ENCODE measurements around the gene LRRC8A. TPM values are rescaled to one million over a fixed set of nuclear protein-coding genes. Genes with fewer than 3 reads are reported as not detected.
"Not testable (repeated sequence)": the region's sequence is repeated elsewhere in the genome, so short reads cannot be mapped to it uniquely, and the experiment has no call there.

The LRRC8A gene
- polyA plus RNA-seq, 1 of the 3 experiments (the other 2 are of a cell fraction) = 30.4 TPM

GRCh38 chr9:128947527-128948301, 65.8 kb downstream of the LRRC8A start, which contains the start of the genes DOLK and NUP188 (continued):
- no peak for TF ChIP-seq PBX3 (IDR thresholded peaks at IDR 0.05)
- TF ChIP-seq ZBTB33 (IDR thresholded peaks at IDR 0.05; ENCODE audit: borderline replicate concordance, low read depth) = no peak
- TF ChIP-seq RFX5 (IDR thresholded peaks at IDR 0.05; ENCODE audit: low read length) = no peak
- TF ChIP-seq MXI1 (IDR thresholded peaks at IDR 0.05; ENCODE audit: low read depth, low read length) = peak; percentile 71
- no peak for TF ChIP-seq FOXJ3 (CRISPR knock-in tag; IDR thresholded peaks at IDR 0.05)
- peak; percentile 38; the same call in 1 of the 2 replicates for TF ChIP-seq REST (IDR thresholded peaks at IDR 0.05; ENCODE audit: low read depth, low read length)
- TF ChIP-seq GATA2 (CRISPR knock-in tag; IDR thresholded peaks at IDR 0.05) = no peak
- TF ChIP-seq EZH2phosphoT487 (IDR thresholded peaks at IDR 0.05; ENCODE audit: borderline replicate concordance, low read depth) = no peak
- peak; percentile 99 for TF ChIP-seq USF1 (IDR thresholded peaks at IDR 0.05; ENCODE audit: borderline replicate concordance, low read depth)
- TF ChIP-seq USF2 (IDR thresholded peaks at IDR 0.05; ENCODE audit: borderline replicate concordance, low read depth, low read length) = peak; percentile 97
- TF ChIP-seq MEF2A (IDR thresholded peaks at IDR 0.05; ENCODE audit: borderline replicate concordance, low read depth) = no peak
- no peak for TF ChIP-seq FOXM1 (IDR thresholded peaks at IDR 0.05; ENCODE audit: low read depth)

GRCh38 chr9:128961403-128961802, 79.5 kb downstream of the LRRC8A start:
- H3K4me2 ChIP-seq; H4K20me1 ChIP-seq (ENCODE audit: insufficient read depth); H3K9ac ChIP-seq; H3K4me1 ChIP-seq (ENCODE audit: control insufficient read depth in 1 of 2, insufficient read depth in 2 of 2, low read depth in 1 of 2, low read length in 1 of 2); CTCF ChIA-PET; H3K27ac ChIP-seq (ENCODE audit: low read depth in 2 of 2, low read length in 1 of 2); H3K79me2 ChIP-seq (ENCODE audit: insufficient read depth); H3K27me3 ChIP-seq (ENCODE audit: insufficient read depth); H3K4me3 ChIP-seq (ENCODE audit: low read depth in 2 of 2, low read length in 1 of 2); H2AFZ ChIP-seq (ENCODE audit: low read depth); POLR2A ChIA-PET; H3K9me2 ChIP-seq; DNase-seq; H3K9me3 ChIP-seq: not testable (repeated sequence)
- H3K36me3 ChIP-seq (replicated peaks in 1 of 2; ENCODE audit: control insufficient read depth in 1 of 2, insufficient read depth in 2 of 2, low read length in 1 of 2) = peaks cover 20 to 51% of the 10 kb centered on the region in 2 experiments
- H3F3A ChIP-seq (replicated peaks; ENCODE audit: insufficient read depth) = peaks cover 10% of the 10 kb centered on the region
- WGBS (ENCODE audit: low lambda C conversion rate) = 96% methylated on average over 9 of the region's 9 CpGs
